Neural cell (in vitro differentiated cells): ENCODE data around the gene ATP5PO. TPM values are rescaled to one million over a fixed set of nuclear protein-coding genes. Genes with fewer than 3 reads are reported as not detected.

Source experiments
- H2AFZ ChIP-seq: fragments of 200-600, 300-800 bp; sonication (generic), shearing (Covaris generic); 2 replicates; pipeline ENCODE4 v1.6.0; 2014; ENCODE audit warnings: low read depth, mild to moderate bottlenecking, antibody characterized with exemption, low read length, moderate library complexity
- H3F3A ChIP-seq: fragments of 200-600 bp; shearing (Covaris generic); 2 replicates; pipeline ENCODE4 v1.6.1; 2016; ENCODE audit warnings: mild to moderate bottlenecking, moderate library complexity, mixed read lengths, antibody characterized with exemption, low read length; ENCODE audit not compliant: insufficient read depth, poor library complexity, severe bottlenecking
- H3K27ac ChIP-seq: fragments of 200-600, 300-800 bp; sonication (generic), shearing (Covaris generic); 2 replicates; pipeline ENCODE4 v1.5.1; 2014; ENCODE audit warnings: mild to moderate bottlenecking, low read length, moderate library complexity
- H3K27me3 ChIP-seq: fragments of 300-800, 200-600 bp; sonication (generic), shearing (Covaris generic); 2 replicates; pipeline ENCODE4 v1.6.0; 2014; ENCODE audit warnings: mild to moderate bottlenecking, low read depth, low read length, moderate library complexity; ENCODE audit not compliant: insufficient read depth
- H3K36me3 ChIP-seq: fragments of 300-800, 200-600 bp; sonication (generic), shearing (Covaris generic); 2 replicates; pipeline ENCODE4 v1.5.1; 2014; ENCODE audit warnings: mild to moderate bottlenecking, antibody characterized with exemption, low read length, moderate library complexity; ENCODE audit not compliant: insufficient read depth
- H3K4me2 ChIP-seq: fragments of 300-800, 200-600 bp; sonication (generic), shearing (Covaris generic); 2 replicates; pipeline ENCODE4 v1.6.0; 2014; ENCODE audit warnings: mild to moderate bottlenecking, low read length
- H3K4me3 ChIP-seq: fragments of 300-800, 200-600 bp; sonication (generic), shearing (Covaris generic); 2 replicates; pipeline ENCODE4 v1.5.1; 2014; ENCODE audit warnings: mild to moderate bottlenecking, low read length, moderate library complexity
- H3K79me2 ChIP-seq: fragments of 200-600 bp; shearing (Covaris generic); replicated peaks from 2 replicates; pipeline ENCODE4 v1.6.0; 2014; ENCODE audit warnings: mild to moderate bottlenecking, low read length, moderate library complexity; ENCODE audit not compliant: insufficient read depth
- H3K9ac ChIP-seq: fragments of 300-800, 200-600 bp; sonication (generic), shearing (Covaris generic); 2 replicates; pipeline ENCODE4 v1.6.1; 2016; ENCODE audit warnings: mild to moderate bottlenecking, low read length, mixed read lengths
- H3K9me2 ChIP-seq: fragments of 200-600 bp; shearing (Covaris generic); 2 replicates; pipeline ENCODE4 v1.6.1; 2016; ENCODE audit warnings: mild to moderate bottlenecking, low read length, mixed read lengths; ENCODE audit not compliant: insufficient read depth
- H3K9me3 ChIP-seq: fragments of 200-600, 300-800 bp; sonication (generic), shearing (Covaris generic); 2 replicates; pipeline ENCODE4 v1.6.1; 2016; ENCODE audit warnings: mild to moderate bottlenecking, mixed run types, low read length, moderate library complexity, mixed read lengths
- H4K20me1 ChIP-seq: fragments of 200-600 bp; shearing (Covaris generic); 2 replicates; pipeline ENCODE4 v1.6.1; 2016; ENCODE audit warnings: mild to moderate bottlenecking, mixed run types; ENCODE audit not compliant: insufficient read depth
- EP300 ChIP-seq: fragments of 450-650 bp; conservative IDR thresholded peaks from 2 replicates; pipeline ENCODE4 v1.6.1; 2014; ENCODE audit warnings: antibody characterized with exemption, mild to moderate bottlenecking, moderate library complexity; ENCODE audit not compliant: poor library complexity, severe bottlenecking
- EZH2 ChIP-seq: fragments of 200-600, 300-800 bp; shearing (Covaris generic), sonication (generic); IDR thresholded peaks from 2 replicates; pipeline ENCODE4 v1.6.1; 2014; ENCODE audit warnings: antibody characterized with exemption, low read length, borderline replicate concordance, mild to moderate bottlenecking; ENCODE audit not compliant: insufficient read depth, poor library complexity, severe bottlenecking
- MXI1 ChIP-seq: fragments of 450-650 bp; conservative IDR thresholded peaks from 2 replicates; pipeline ENCODE4 v1.6.1; 2014; ENCODE audit warnings: antibody characterized with exemption, mild to moderate bottlenecking; ENCODE audit not compliant: poor library complexity, severe bottlenecking
- POLR2AphosphoS5 ChIP-seq: IDR thresholded peaks from 2 replicates; pipeline ENCODE4 v1.6.1; 2012
- RAD21 ChIP-seq: fragments of 450-650 bp; conservative IDR thresholded peaks from 2 replicates; pipeline ENCODE4 v1.6.1; 2014; ENCODE audit warnings: antibody characterized with exemption, mild to moderate bottlenecking, moderate library complexity
- SMC3 ChIP-seq: fragments of 450-650 bp; conservative IDR thresholded peaks from 2 replicates; pipeline ENCODE4 v1.6.1; 2014; ENCODE audit warnings: antibody characterized with exemption, mild to moderate bottlenecking, moderate library complexity; ENCODE audit not compliant: poor library complexity
- TAF1 ChIP-seq: IDR thresholded peaks from 2 replicates; pipeline ENCODE4 v1.6.1; 2012; ENCODE audit warnings: low read depth
- polyA plus RNA-seq: library from polyadenylated mRNA; depleted of rRNA; stranded (reverse); fragments of >200 nt; gene quantifications from 2 replicates; pipeline ENCODE4 v1.2.3, GENCODE V29; 2014
- TF ChIP-seq, protein P1 (sequence below): fragments of 450-650 bp; IDR thresholded peaks from 2 replicates; pipeline ENCODE4 v1.5.1; 2014; ENCODE audit warnings: antibody characterized with exemption, mild to moderate bottlenecking, moderate library complexity; ENCODE audit not compliant: poor library complexity, severe bottlenecking
- TF ChIP-seq, protein P2 (sequence below): IDR thresholded peaks from 2 replicates; pipeline ENCODE4 v1.6.1; 2012; ENCODE audit warnings: borderline replicate concordance

ATP5PO gene
- polyA plus RNA-seq, 1 donor from 2014 or later = 439 TPM

DNA sequence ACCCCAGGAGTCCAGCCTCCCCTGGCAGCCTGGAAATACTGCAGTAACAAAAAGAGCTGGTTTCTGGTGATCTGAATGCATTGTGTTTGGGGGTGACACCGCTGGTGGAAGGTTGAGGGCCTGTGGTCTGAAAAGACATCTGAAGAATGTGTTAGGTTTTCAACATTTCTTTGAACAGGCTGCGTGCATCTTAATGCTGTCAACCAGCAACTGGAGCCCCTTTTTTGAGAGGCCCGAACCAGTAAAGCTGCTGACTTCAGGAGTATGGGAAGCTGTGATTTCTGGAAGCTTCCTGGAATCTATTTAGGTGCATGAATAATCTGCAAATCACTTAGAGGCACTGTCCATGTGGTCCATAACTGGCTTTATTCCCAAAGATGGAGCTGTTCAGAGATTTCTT lies 17.0 kb downstream of the ATP5PO start:
- no peaks in the 10 kb centered on the region for H3K9me2 ChIP-seq
- no peak overlapping the region for H2AFZ ChIP-seq

DNA sequence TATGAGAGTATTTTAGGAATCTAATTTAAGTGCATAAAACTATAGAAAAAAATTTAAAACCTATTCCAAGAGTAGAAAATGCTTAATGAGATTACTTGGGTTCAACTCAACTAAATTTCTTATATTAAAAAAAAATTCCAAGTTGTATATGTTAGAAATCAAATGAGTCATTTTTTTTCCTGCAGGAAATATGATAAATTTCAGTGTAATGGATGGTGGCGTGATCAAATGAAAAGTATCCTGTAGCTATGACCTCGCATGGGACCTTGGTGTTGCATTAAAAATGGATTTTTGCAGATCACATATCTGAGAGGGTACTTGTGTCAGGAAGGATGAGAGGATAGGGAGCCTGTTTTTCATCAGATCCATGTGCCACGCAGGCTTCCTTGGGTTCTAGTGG lies 17.9 kb downstream of the ATP5PO start:
- Histone ChIP-seq H3K9me2 (no peaks in the 10 kb centered on the region), H3K27ac (no peak overlapping the region), H3K36me3 (peaks cover 9% of the 10 kb centered on the region), H3F3A (no peaks in the 10 kb centered on the region), H2AFZ (no peak overlapping the region), H3K27me3 (no peaks in the 10 kb centered on the region), H3K79me2 (no peaks in the 10 kb centered on the region), H3K9ac (no peak overlapping the region), H4K20me1 (no peaks in the 10 kb centered on the region), H3K4me3 (no peak overlapping the region), H3K9me3 (no peaks in the 10 kb centered on the region), H3K4me2 (no peak overlapping the region)
- TF ChIP-seq TAF1 (no peak), EP300 (no peak), EZH2 (no peak), RAD21 (no peak), SMC3 (no peak), POLR2AphosphoS5 (no peak), MXI1 (no peak)
- TF ChIP-seq, protein P1, sequence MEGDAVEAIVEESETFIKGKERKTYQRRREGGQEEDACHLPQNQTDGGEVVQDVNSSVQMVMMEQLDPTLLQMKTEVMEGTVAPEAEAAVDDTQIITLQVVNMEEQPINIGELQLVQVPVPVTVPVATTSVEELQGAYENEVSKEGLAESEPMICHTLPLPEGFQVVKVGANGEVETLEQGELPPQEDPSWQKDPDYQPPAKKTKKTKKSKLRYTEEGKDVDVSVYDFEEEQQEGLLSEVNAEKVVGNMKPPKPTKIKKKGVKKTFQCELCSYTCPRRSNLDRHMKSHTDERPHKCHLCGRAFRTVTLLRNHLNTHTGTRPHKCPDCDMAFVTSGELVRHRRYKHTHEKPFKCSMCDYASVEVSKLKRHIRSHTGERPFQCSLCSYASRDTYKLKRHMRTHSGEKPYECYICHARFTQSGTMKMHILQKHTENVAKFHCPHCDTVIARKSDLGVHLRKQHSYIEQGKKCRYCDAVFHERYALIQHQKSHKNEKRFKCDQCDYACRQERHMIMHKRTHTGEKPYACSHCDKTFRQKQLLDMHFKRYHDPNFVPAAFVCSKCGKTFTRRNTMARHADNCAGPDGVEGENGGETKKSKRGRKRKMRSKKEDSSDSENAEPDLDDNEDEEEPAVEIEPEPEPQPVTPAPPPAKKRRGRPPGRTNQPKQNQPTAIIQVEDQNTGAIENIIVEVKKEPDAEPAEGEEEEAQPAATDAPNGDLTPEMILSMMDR = no peak
- TF ChIP-seq, protein P2, sequence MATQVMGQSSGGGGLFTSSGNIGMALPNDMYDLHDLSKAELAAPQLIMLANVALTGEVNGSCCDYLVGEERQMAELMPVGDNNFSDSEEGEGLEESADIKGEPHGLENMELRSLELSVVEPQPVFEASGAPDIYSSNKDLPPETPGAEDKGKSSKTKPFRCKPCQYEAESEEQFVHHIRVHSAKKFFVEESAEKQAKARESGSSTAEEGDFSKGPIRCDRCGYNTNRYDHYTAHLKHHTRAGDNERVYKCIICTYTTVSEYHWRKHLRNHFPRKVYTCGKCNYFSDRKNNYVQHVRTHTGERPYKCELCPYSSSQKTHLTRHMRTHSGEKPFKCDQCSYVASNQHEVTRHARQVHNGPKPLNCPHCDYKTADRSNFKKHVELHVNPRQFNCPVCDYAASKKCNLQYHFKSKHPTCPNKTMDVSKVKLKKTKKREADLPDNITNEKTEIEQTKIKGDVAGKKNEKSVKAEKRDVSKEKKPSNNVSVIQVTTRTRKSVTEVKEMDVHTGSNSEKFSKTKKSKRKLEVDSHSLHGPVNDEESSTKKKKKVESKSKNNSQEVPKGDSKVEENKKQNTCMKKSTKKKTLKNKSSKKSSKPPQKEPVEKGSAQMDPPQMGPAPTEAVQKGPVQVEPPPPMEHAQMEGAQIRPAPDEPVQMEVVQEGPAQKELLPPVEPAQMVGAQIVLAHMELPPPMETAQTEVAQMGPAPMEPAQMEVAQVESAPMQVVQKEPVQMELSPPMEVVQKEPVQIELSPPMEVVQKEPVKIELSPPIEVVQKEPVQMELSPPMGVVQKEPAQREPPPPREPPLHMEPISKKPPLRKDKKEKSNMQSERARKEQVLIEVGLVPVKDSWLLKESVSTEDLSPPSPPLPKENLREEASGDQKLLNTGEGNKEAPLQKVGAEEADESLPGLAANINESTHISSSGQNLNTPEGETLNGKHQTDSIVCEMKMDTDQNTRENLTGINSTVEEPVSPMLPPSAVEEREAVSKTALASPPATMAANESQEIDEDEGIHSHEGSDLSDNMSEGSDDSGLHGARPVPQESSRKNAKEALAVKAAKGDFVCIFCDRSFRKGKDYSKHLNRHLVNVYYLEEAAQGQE = no peak

More for the DNA sequence above, 17.0 kb downstream of the ATP5PO start:
- Histone ChIP-seq H4K20me1 (no peaks in the 10 kb centered on the region), H3K9ac (no peak overlapping the region), H3K9me3 (no peaks in the 10 kb centered on the region), H3K79me2 (no peaks in the 10 kb centered on the region), H3K4me3 (no peak overlapping the region), H3K27ac (no peak overlapping the region), H3F3A (no peaks in the 10 kb centered on the region), H3K27me3 (no peaks in the 10 kb centered on the region), H3K36me3 (peaks cover 9% of the 10 kb centered on the region), H3K4me2 (no peak overlapping the region)
- no peak for TF ChIP-seq EZH2
- TF ChIP-seq SMC3 = no peak
- TF ChIP-seq, protein P1 = no peak
- TF ChIP-seq RAD21 = no peak
- TF ChIP-seq TAF1 = no peak
- no peak for TF ChIP-seq MXI1
- TF ChIP-seq, protein P2 = no peak
- TF ChIP-seq EP300 = no peak
- no peak for TF ChIP-seq POLR2AphosphoS5
